ENCODE data around the gene TENT5A. TPM values are rescaled to one million over a fixed set of nuclear protein-coding genes. Genes with fewer than 3 reads are reported as not detected.

The TENT5A gene
- total and polyA plus RNA-seq, 2 donors (not counting 3 experiments of a cell fraction or from before 2014, with no cell fraction given): 0.26 to 1.2 TPM

DNA sequence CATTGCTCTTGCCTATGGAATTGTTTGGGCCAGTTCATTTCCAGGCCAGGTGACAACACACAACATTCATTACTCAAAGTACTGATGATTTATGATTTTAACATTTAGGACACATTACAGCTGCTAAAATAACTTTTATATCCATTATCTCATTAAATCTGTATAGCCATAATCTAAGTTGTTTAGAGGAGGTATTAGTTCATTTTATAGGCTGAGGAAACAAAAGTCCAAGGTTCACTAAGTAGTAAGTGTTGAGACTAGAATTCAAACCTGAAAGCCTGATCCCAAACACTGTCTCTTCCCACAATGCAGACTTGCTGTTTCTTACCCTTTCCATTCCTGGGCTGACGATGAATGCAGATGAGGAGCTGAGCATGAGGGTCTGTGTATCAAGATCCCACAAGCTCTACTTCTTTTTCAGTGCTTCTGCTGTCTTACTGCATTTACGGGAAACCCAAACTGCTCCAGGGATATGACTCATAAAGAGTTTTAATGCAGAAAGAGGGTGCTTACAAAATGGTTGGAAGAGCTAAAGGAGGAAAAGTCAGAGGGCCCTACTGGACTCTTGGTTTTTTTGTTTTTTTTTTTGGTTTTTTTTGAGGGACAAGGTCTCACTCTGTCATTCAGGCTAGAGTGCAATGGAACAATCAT lies 17.9 kb downstream of the TENT5A start:
- dilution Hi-C loops (cut with MboI; ENCODE audit: extremely low pct_ligation_motif_present, low sequenced_read_pairs): no loop called here
- Histone ChIP-seq H3K27me3 (ENCODE audit: control insufficient read depth in 2 of 2, insufficient read depth in 2 of 2, low read length in 2 of 2) (no peaks in the 10 kb centered on the region), H4K20me1 (replicated peaks; ENCODE audit: control insufficient read depth, extremely low read depth, insufficient read depth, low read length) (no peaks in the 10 kb centered on the region), H3K27ac (ENCODE audit: insufficient read depth, low read depth, low read length) (no peak overlapping the region), H3K4me3 (replicated peaks in 1 of 3; ENCODE audit: insufficient read depth in 1 of 3, low read depth in 1 of 3, low read length in 3 of 3) (no peak overlapping the region), H3K4me1 (ENCODE audit: control insufficient read depth, extremely low read depth, insufficient read depth, low read length) (no peaks in the 10 kb centered on the region), H2AFZ (ENCODE audit: low read depth, low read length) (no peak overlapping the region), H3K4me2 (ENCODE audit: insufficient read depth, low read length) (no peak overlapping the region), H3K9me1 (replicated peaks; ENCODE audit: control insufficient read depth, extremely low read depth, insufficient read depth, low read length) (no peaks in the 10 kb centered on the region), H3K9ac (replicated peaks; ENCODE audit: extremely low read depth, insufficient read depth, low read length) (no peak overlapping the region), H3K36me3 (ENCODE audit: control insufficient read depth in 2 of 2, extremely low read depth in 1 of 2, insufficient read depth in 2 of 2, low read length in 2 of 2) (no peaks in the 10 kb centered on the region), H3K79me2 (ENCODE audit: control insufficient read depth, insufficient read depth, low read length) (no peaks in the 10 kb centered on the region), H3K9me3 (replicated peaks; ENCODE audit: control insufficient read depth, insufficient read depth, low read length) (no peaks in the 10 kb centered on the region)
- no peak for DNase-seq (ENCODE audit: low read depth, low spot score)
- no TSS peak for BruUV-seq (replicated peaks)
- ChIA-PET CTCF (interaction anchor here (1.0 to 4.8 kb wide), 13 partner anchors 9 to 443 kb away, joined by 3 to 35 read pairs (median 4); partner anchors contain the start of gene TENT5A), POLR2A (no interaction called here)
- FAIRE-seq: no peak
- intact Hi-C loops (cut with micrococcal nuclease): no loop called here
- TF ChIP-seq JUN (IDR thresholded peaks at IDR 0.05; ENCODE audit: borderline replicate concordance, insufficient read depth, insufficient read length, low read depth) (no peak), POLR2A (IDR thresholded peaks at IDR 0.05; ENCODE audit: low read depth, low read length) (no peak)

DNA sequence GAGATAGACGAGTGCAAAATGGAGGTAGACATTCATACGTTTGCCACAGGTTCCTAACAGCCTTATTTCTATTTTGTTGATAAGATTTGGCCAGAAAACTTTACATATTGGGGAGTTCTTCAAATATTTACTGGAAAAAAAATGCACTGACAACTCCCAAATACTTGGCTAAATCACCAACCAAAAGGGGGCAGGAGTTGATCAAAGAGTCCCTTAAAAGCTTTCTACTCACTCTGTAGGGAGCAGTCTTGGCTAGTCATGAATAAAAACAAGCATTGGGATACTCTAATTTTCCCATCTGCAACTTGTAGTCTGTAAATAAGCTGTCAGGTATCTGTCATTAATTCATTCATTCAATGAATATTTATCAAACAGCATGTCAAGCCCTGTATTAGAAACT lies 18.4 kb downstream of the TENT5A start:
- dilution Hi-C loops (cut with MboI; ENCODE audit: extremely low pct_ligation_motif_present, low sequenced_read_pairs): no loop called here
- CTCF ChIA-PET: interaction anchor here (1.0 to 4.8 kb wide), 13 partner anchors 10 to 444 kb away, joined by 3 to 35 read pairs (median 4); partner anchors contain the start of gene TENT5A
- no peak overlapping the region for H3K27ac ChIP-seq (ENCODE audit: insufficient read depth, low read depth, low read length)
- H3K4me3 ChIP-seq (replicated peaks in 1 of 3; ENCODE audit: insufficient read depth in 1 of 3, low read depth in 1 of 3, low read length in 3 of 3): no peak overlapping the region
- H3K79me2 ChIP-seq (ENCODE audit: control insufficient read depth, insufficient read depth, low read length): no peaks in the 10 kb centered on the region
- BruUV-seq (replicated peaks): no TSS peak
- POLR2A ChIA-PET: no interaction called here
- no peak overlapping the region for H3K4me2 ChIP-seq (ENCODE audit: insufficient read depth, low read length)
- no peaks in the 10 kb centered on the region for H3K4me1 ChIP-seq (ENCODE audit: control insufficient read depth, extremely low read depth, insufficient read depth, low read length)
- FAIRE-seq (peak; percentile 42), DNase-seq (ENCODE audit: low read depth, low spot score) (peak; percentile 29)
- no peak overlapping the region for H2AFZ ChIP-seq (ENCODE audit: low read depth, low read length)
- intact Hi-C loops (cut with micrococcal nuclease): no loop called here
- H3K36me3 ChIP-seq (ENCODE audit: control insufficient read depth in 2 of 2, extremely low read depth in 1 of 2, insufficient read depth in 2 of 2, low read length in 2 of 2): no peaks in the 10 kb centered on the region
- no peaks in the 10 kb centered on the region for H4K20me1 ChIP-seq (replicated peaks; ENCODE audit: control insufficient read depth, extremely low read depth, insufficient read depth, low read length)
- no peaks in the 10 kb centered on the region for H3K9me1 ChIP-seq (replicated peaks; ENCODE audit: control insufficient read depth, extremely low read depth, insufficient read depth, low read length)
- TF ChIP-seq, protein P1, sequence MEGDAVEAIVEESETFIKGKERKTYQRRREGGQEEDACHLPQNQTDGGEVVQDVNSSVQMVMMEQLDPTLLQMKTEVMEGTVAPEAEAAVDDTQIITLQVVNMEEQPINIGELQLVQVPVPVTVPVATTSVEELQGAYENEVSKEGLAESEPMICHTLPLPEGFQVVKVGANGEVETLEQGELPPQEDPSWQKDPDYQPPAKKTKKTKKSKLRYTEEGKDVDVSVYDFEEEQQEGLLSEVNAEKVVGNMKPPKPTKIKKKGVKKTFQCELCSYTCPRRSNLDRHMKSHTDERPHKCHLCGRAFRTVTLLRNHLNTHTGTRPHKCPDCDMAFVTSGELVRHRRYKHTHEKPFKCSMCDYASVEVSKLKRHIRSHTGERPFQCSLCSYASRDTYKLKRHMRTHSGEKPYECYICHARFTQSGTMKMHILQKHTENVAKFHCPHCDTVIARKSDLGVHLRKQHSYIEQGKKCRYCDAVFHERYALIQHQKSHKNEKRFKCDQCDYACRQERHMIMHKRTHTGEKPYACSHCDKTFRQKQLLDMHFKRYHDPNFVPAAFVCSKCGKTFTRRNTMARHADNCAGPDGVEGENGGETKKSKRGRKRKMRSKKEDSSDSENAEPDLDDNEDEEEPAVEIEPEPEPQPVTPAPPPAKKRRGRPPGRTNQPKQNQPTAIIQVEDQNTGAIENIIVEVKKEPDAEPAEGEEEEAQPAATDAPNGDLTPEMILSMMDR (IDR thresholded peaks at IDR 0.05; ENCODE audit: extremely low read depth in 1 of 2, insufficient read depth in 1 of 2, low read depth in 1 of 2, low read length in 2 of 2): no peak
- no peak for TF ChIP-seq POLR2AphosphoS5 (IDR thresholded peaks at IDR 0.05; ENCODE audit: insufficient read depth, low read depth, low read length)
- TF ChIP-seq, protein P2, sequence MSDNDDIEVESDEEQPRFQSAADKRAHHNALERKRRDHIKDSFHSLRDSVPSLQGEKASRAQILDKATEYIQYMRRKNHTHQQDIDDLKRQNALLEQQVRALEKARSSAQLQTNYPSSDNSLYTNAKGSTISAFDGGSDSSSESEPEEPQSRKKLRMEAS (IDR thresholded peaks at IDR 0.05; ENCODE audit: insufficient read depth, insufficient read length): no peak
- TF ChIP-seq GATA2 (IDR thresholded peaks at IDR 0.05; ENCODE audit: insufficient read depth, insufficient read length, low read depth, low read length): no peak
- TF ChIP-seq MYC (IDR thresholded peaks at IDR 0.05; ENCODE audit: low read depth, low read length): no peak
- no peak for TF ChIP-seq POLR2A (IDR thresholded peaks at IDR 0.05; ENCODE audit: low read depth, low read length)
- TF ChIP-seq JUN (IDR thresholded peaks at IDR 0.05; ENCODE audit: borderline replicate concordance, insufficient read depth, insufficient read length, low read depth): no peak
- H3K9ac ChIP-seq (replicated peaks; ENCODE audit: extremely low read depth, insufficient read depth, low read length): no peak overlapping the region
- no peaks in the 10 kb centered on the region for H3K9me3 ChIP-seq (replicated peaks; ENCODE audit: control insufficient read depth, insufficient read depth, low read length)
- H3K27me3 ChIP-seq (ENCODE audit: control insufficient read depth in 2 of 2, insufficient read depth in 2 of 2, low read length in 2 of 2): no peaks in the 10 kb centered on the region
